HG02610 (cell line): ENCODE data around the gene ATL2.
"Not testable (repeated sequence)": the region's sequence is repeated elsewhere in the genome, so short reads cannot be mapped to it uniquely, and the experiment has no call there.

ENCODE experiments used
- ATAC-seq: cut with Tn5 transposase; IDR thresholded peaks from one replicate; pipeline ENCODE4 v1.9.1; 2021; ENCODE audit warnings: mild to moderate bottlenecking, moderate library complexity; ENCODE audit not compliant: unreplicated experiment

Gene ATL2

DNA sequence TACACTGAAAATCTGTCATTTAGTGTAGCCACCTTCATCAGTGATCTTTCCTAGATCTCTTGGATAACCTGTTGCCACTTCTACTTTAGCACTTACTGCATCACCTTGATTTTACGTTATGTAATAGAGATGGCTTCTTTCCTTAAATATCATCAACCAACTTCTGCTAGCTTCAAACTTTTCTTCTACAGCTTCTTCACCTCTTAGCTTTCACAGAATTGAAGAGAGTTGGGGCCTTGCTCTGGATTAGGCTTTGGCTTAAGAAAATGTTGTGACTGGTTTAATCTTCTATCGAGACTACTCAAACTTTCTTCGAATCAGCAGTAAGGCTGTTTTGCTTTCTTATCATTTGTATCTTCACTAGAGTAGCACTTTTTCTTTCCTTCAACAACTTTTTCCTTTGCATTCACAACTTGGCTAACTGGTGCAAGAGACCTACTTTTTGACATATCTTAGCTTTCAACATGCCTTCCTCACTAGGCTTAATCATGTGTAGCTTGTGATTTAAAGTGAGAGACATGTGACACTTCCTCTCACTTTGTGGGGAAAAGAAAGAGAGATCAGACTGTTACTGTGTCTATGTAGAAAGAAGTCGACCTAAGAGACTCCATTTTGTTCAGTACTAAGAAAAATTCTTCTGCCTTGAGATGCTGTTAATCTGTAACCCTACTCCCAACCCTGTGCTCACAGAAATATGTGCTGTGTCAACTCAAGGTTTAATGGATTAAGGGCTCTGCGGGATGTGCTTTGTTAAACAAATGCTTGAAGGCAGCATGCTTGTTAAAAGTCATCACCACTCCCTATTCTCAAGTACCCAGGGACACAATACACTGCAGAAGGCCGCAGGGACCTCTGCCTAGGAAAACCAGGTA, 99.6 kb downstream of the ATL2 start:
- no peak for ATAC-seq

DNA sequence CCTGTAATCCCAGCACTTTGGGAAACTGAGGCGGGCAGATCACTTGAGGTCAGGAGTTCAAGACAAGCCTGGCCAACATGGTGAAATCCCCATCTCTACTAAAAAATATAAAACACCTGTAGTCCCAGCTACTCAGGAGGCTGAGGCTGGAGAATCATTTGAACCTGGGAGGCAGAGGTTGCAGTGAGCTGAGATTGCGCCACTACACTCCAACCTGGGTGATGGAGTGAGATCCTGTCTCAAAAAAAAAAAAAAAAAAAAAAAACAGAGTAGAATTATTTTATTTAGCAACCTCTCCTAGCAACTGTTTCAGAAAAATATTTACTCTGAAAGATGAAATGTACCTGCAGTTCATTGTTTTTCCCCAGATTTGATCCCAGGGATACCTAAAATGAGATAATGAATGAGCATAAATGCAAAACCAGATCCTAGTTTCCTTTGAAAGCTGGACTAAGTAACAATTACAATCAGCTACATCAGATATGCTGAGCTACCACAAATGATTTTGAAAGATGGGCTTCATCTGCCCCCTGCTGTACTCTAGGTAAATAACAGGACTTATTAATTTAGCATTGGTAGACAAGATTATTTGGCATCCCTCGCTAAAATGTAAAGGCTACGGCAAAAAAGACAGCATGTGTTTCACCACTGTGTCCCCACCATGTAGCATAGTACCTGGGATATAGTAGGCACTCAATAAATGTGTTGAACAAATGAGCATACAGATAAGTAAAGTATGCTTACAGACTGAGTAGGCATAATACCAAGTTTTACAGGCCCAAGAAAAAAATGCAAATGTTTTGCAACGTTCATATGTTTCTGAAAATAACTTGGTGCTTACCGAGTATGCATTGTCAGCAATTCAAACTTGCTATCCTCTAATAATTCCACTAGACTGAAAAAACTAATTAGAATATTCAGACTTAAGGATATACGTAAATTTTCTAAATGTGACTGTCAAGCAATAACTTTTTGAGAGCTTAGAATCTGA, 102.5 kb downstream of the ATL2 start:
- no peak for ATAC-seq

DNA sequence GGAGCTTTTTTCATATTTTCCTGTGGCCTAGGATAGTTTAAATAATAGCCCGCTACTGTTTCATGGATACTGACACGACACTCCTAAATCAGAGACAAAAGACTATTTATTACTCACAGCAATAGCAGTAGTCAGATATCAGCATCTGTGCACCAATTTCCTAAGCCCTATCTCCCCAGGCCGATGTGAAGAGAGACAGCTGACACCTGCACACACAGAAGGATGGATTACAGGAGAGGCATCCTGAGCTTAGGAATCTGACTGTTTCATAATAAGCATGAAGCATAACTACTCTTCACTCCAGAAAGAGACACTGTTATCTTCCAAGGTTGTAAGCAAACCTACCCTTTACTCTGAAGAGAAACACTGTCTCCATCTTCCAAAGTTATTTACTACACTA, 105.4 kb downstream of the ATL2 start:
- ATAC-seq = no peak

DNA sequence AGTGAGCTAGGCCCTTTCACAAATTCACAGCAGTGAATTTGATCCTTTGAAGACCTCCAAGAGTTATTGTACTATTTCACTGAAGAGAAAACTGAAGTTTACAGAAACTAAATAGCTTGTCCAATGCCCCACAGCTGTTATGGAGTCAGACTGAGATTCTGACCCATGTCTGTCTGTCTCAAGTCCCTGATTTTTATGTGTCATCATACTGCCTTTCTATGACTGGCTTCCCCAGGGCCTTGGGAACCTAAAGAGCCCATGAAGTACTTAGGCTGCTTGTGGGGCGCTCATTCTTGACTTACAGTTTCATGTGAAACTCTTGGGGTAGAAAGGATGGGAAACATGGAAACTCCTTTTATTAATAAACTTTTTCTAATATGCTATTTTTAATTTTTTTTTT, 107.7 kb downstream of the ATL2 start:
- ATAC-seq = no peak

DNA sequence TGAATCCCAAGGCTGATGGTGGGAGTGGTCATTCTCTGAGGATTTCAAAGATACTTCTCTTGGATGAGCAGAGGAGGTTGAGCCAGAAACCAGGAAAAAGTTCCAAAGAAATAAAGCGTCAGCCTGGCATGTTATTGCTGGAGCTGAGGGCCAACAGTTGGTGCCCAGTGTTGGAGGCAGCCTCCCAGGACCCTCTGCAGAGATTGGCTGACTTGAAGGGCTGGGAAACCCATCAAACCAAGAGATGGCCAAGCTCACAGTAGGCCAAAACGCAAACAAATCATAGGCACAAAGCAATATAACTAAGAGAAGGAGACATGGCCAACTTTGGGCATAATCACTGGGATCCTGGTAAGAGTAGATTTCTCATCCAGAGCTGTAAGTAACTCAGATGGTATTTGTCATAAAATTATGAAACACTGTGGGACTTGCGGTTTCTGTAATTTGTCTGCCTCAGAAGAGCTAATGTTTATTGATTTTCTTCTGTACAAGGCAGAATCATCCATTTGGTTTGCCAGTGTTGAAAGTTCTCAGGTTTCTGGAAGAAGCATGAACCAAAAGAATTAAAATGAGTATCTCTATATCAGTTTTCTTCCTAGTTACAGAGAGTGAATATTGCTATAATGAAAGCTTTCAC, 108.3 kb downstream of the ATL2 start:
- ATAC-seq = no peak

DNA sequence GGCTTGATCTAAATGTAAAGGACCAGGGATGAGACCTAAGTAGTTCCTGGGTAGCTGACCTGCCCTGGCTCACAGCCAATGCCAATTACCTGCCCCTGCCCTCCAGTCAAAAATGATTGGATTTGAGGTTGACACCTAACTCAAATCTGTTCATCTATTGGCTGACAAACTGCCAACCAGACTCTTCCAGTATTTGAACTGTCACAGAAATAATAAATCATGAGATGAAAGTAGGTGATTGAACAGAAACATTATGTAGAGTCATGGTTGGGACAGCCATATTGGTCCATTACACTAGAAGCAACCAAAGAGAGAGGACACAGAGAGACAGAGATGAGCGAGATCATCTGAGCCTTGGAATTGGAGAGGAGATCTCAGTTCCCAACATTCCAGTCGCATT, 109.1 kb downstream of the ATL2 start:
- no peak for ATAC-seq

DNA sequence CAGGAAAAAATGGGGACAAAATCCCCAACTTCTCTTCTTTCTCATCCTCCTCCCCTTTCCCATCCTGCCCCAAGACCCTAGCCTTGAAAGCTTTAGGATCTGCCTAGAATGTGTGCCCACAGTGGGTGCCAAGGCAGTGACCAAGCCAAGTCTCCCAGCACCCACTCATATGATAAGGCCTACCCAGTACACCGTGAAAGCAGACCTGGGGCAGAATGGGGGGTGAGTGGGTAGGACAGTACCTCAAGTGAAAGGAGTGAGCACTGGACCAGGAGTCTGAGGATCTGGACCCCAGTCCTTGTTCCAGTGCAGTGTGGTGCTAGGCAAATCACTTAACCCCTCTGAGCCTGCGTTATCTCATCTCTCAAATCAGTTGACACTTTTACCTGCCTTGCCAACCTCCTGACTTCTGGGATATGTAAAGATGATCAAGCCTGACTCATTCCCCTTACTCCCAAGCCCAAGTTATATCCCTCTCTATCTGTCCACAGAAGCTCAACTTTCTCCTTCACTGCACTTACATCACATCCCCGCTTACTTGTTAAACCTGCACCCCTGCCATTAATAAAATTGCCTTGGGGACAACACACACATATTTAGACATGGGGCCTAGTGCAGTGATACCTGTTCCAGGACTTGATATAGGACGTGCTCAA, 109.7 kb downstream of the ATL2 start:
- ATAC-seq = no peak

DNA sequence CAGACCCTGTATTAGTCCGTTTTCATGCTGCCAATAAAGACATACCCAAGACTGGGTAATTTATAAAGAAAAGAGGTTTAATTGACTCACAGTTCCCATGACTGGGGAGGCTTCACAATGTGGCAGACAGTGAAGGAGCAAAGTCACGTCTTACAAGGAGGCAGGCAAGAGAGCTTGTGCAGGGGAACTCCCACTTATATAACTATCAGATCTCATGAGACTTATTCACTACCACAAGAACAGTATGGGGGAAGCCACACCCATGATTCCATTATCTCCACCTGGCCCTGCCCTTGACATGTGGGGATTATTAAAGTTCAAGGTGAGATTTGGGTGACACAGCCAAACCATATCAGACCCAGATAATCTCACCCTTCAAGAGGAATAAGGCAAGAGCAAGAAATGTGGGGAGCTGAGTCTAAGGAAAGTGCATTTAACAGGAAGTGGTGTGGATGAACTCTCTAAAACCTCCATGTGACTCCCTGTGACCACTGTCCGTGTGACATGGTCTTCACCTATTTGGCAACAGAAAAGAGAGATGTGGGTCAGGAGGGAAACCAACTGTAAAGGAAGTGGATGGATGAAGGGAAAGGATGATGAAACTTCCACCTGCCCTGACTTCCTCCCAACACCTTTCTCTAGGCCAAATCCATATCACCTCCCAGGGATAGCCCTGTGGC, 110.6 kb downstream of the ATL2 start:
- ATAC-seq = no peak

DNA sequence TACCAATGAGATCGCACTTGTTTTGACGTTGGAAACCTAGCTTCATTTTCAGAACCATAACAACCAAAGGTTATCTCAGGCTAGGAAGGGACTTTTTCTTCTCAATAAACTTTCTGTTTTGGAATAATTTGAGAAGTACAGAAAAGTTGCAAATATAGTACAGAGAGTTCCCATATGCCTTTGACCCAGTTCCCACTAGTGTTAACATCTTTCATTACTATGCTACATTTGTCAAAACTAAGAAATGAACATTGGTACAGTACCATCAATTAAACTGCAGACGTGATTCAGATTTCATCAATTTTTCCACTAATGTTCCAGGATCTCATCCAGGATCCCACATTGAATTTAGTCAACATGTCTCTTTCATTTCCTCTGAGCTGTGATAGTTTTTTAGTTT, 111.6 kb downstream of the ATL2 start:
- ATAC-seq = no peak

DNA sequence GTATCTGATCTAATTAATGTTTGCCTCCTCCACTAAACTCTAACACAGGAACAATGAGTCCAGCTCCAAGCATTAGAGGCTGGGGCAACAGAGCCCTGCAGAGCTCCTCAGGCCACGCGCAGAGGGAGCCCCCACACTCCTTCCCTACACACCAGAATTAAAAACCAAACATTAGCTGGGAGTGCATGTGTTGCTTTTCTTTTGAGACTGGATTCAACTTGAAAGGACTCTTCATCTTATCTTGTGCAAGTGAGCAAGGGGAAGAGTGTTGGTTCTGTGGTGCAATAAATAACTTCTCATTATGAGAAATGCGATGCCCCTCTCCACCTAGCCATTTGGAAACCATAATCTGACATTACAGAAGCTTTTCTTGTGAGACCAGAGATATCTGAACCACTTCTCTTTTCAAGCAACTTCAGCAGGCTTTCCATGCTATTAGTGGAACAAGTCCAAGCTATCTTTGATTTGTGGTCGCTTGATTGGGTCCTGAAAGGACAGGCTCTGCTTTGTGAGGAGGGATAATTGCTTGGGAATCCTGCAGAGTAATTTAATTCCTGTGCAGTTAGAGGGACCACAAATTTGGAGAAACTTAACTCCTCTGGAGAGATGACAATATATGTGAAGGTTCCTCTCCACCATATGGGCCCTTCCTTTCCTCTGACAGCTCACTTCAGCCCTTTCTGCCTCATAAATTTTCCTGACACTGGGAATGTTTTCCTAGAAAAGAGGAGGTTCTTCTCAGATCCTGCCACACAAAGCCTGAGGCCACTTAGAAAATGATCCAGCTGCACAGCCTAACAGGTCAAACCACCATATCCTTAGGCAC, 112.5 kb downstream of the ATL2 start:
- no peak for ATAC-seq

DNA sequence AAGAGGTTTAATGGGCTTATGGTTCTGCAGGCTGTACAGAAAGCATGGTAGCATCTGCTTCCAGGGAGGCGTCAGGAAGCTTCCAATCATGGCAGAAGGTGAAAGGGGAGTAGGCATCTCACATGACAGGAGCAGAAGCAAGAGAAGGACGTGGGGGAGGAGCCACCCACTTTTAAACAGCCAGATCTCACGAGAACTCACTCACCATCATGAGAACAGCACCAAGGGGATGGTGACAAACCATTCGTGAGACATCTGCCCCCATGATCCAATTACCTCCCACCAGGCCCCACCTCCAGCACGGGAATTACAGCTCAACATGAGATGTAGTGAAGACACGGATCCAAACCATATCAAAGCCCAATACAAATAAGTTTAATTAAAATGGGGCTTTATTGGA, 113.8 kb downstream of the ATL2 start:
- no peak for ATAC-seq

DNA sequence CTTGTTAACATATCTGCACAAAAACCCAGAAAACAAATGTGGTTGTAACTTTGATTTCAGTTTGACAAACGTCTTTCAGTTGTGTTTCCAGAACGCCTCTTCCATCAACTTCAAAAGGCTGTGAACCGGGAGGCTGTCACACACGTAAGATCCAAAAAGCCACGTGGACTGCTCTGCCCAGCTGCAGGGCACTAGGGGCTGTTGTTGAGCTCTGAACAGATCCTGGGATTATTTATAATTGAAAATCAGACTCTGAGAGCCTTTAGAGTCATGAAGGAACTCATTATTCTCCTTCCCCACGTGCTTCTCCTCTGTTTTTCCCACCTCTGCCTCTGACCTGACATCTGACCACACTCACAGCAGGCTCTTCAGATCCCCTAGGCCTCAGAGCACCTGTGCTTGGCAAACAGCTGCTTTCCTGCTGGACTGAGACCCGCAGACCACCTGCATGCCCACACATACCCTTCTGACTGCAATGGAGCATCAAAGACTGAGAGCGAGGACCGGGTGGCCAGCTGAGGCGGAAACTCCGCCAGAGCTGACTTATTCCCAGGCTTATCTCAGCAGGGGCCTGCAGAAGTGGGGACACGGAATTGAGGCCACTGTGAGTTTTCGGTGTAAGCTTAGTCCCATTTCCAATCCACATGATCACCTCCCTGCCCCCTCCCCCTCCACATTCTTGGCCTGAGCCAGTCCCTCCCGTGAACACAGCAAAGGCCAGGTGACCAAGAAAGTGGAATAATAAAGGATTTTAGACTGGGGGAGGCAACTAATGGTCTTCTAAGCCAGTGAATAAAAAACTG, 114.8 kb downstream of the ATL2 start:
- no peak for ATAC-seq

DNA sequence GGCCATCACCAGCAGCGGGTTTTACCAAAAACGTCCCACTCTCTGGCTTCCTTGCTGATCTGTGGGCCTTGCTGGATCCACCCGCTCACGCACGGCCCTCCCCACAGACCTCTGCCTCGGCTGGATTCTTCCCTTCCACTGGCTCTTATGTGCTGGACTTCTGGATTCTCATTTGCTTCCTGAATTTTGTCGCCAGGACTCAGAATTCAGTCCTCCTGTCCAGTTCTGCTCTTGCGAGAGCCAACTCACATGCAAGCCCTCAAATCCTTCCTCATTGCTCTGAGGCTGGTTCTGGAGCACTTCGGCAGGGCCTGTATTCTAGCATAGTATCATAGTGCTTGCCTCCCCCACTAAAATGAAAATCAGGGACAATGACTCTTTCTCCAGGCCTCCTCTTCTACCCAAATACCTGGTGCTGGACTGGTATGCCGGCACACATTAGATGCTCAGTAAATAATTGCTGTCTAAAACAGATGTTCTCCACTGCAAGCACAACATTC, 115.5 kb downstream of the ATL2 start:
- ATAC-seq = no peak

DNA sequence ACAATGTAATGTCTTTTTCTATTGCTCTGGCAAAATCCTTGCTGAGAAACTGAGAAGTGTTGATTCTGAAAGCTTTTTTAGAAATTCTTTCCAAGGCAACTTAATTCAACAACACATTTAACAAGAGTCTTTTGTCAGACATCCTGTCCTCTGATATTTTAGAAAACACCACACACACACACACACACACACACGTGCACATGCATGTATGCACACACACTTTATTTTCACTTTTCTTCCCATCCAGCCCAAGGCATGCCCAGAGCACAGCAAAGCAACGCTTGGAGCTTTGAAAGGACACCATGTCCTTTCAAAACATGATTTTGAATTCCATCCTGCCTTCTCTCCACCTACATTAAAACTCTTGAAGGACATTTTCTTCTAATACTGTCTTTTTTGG, 116.1 kb downstream of the ATL2 start:
- ATAC-seq = no peak

DNA sequence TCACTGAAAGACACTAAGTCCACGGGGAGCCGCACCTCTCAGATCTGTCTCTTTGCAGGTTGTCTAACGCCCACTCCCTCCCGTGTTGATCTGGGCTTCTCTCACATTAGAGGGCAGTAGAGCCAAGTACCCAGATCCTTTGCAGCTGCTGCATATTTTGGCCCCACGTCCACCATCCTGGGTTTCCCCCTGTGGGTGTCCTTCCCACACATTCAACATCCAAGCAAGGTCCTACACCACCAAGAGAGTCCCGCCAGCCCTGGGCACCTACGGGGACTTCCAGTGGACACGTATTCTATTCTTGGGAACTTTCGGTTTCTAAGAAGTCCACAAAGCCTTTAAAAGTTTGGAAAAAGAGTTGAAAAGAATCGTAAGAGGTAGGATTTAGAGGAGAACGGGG, 116.6 kb downstream of the ATL2 start:
- no peak for ATAC-seq

DNA sequence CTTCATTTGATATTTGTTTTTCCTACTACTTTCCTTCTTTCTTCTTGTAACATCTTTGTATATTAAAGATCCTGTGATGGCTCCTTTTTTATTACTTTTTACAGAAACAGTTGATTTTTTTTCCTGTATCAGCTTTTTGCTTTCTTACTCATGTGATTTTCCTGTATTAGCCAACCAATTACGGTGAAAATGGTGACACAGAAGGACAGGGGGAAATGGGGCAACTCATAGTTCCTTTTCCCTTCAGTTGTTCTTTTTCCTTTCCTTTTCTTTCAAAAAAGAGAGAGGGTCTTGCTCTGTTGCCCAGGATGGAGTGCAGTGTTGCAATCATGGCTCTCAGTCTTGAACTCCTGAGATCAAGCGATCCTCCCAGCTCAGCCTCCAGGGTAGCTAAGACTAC, 117.8 kb downstream of the ATL2 start:
- ATAC-seq = no peak

DNA sequence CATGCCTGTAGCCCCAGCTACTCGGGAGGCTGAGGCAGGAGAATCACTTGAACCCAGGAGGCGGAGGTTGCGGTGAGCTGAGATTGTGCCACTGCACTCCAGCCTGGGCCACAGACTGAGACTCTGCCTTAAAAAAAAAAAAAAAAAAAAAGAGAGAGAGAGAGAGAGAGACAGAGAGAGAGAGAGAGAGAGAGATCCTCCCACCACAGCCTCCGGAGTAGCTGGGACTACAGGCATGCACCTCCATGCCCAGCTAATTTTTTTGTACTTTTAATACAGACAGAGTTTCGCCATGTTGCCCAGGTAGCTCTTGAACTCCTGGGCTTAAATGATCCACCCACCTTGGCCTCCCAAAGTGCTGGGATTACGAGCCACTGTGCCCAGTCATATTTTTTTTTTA, 119.4 kb downstream of the ATL2 start:
- not testable (repeated sequence) for ATAC-seq

DNA sequence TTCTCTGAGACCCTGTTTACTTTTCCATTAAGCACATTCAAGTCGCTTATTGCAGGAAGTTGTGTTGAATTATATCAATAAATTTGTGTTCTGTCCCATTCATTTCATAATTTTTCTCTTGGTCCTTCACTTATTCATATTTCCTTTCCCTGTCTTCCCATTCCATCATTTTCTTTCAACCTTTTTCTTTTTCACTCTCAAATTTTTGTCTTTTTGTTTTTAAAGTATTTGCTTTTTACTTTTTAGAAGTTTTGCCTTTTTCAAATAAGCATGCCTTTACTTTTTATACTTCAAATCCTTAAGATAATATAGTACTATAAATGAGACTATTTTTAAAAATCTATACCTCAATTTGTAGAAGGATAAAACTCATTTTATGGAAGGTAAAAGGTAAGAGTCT, 120.5 kb downstream of the ATL2 start:
- ATAC-seq = no peak
